NB4 (cell line): ENCODE data around the gene SLC25A52.

Experiments used
- CTCF ChIP-seq: IDR thresholded peaks from one replicate; pipeline ENCODE4 v1.5.1; 2012; ENCODE audit warnings: low read depth, low read length
- POLR2A ChIP-seq: IDR thresholded peaks from 2 replicates; pipeline ENCODE4 v1.6.1; 2011; ENCODE audit warnings: mild to moderate bottlenecking; ENCODE audit not compliant: insufficient read length; ENCODE audit errors: extremely low read depth

DNA sequence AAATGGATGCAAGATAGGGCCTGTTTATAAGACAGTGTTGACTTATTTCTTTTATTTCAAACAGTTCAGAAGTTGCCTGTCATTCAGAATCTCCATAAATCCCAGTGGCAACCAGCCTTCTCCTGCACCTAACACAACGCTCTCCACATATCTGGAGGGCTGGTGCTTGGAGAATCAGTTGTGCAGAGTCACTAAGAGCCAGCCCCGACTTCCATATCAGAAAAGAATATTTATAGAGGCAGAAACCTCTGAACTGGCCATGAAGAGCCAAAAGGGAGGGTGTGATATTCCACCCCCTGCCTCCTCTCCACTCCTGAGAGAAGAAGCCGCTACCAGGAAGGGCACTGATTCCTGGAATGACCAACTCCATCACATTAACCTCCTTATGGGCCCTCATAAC is 42.3 kb downstream of the SLC25A52 start:
- no peak for TF ChIP-seq CTCF
- TF ChIP-seq POLR2A = no peak
